Left colon (tissue), 2 donors: Measurements from ENCODE around the gene FATE1. TPM values are rescaled to one million over a fixed set of nuclear protein-coding genes. Genes with fewer than 3 reads are reported as not detected.
"Not testable (repeated sequence)": the region's sequence is repeated elsewhere in the genome, so short reads cannot be mapped to it uniquely, and the experiment has no call there.

Experiments used
- ATAC-seq: fragments of 200-7000 bp; cut with Tn5 transposase; one replicate; pipeline ENCODE4 v1.9.1; 2020; ENCODE audit warnings: mild to moderate bottlenecking, moderate library complexity
- DNase-seq, 2 donors: peaks; one replicate each; pipeline ENCODE4 v3.0.0-alpha.2; 2020
- intact Hi-C, 2 donors: fragments of 100-400 bp; cut with DNase I in 1 of 2; cut with micrococcal nuclease in 1 of 2; formaldehyde crosslinking; loops; one replicate each; pipeline versions ENCODE4 v1.11.2 to v1.14.0; 2022; cut with DNase I, micrococcal nuclease
- long read RNA-seq: library from polyadenylated mRNA; unstranded; transcript quantifications from one replicate; pipeline ENCODE4 v2.0.0, GENCODE V29; 2021
- total RNA-seq, 2 donors: library from RNA; stranded (reverse); fragmentation: NEBNext Ultra II Directional; extraction: Animal tissue kit (Norgen Biotek cat#: 25700); gene quantifications; one replicate each; pipeline ENCODE4 v1.2.1, GENCODE V29; 2021
- donor health status: DM: no; HTN: no; CAD: no.
- donor health status: DM: yes; HTN: yes; CAD: no.

The FATE1 gene, protein sequence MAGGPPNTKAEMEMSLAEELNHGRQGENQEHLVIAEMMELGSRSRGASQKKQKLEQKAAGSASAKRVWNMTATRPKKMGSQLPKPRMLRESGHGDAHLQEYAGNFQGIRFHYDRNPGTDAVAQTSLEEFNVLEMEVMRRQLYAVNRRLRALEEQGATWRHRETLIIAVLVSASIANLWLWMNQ
- not detected for total RNA-seq
- long read RNA-seq, result 0 reads

- intact Hi-C loops, result no loop called here
- no peak for ATAC-seq
- no peak for DNase-seq
Observed at GRCh38 chrX:151715752-151716151, at the start of gene FATE1. Gene FATE1, plus strand, starts transcription at chrX:151716035. Its CDS starts 85 bp downstream, at chrX:151716120.

DNA sequence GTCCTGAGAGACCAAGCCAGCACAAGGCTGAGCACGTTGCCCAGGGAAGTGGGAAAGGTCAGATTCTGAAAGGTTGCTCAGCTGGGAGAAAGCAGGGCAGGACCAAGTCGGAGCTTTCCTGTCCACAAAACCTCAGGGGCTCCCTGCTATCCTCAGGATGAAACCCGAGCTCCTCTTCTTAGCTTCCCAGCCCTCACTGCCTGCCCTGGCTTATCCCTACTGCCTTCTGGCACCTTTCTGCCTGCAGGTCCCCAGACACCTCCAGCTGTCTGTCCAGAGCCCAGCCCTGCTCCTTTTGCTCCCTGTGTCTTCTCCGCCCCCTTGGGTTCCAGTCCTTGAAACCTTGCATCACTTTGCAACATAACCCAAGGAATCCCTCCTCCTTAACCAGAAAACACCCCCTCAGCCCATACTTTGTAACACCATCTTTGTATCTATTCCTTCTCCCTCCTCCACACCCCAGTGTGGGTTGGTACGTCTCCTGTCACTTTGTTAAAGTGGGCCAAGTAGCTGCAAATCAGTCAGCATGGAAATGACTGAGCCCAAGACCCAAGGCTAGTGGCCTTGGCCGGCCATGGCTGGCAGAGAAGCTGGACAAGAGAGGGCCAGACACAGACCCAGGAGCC lies 40.6 kb upstream of the FATE1 start:
- no peak for ATAC-seq
- no peak for DNase-seq
- intact Hi-C loops, result no loop called here

- intact Hi-C loops, result no loop called here
- ATAC-seq (no peak), DNase-seq (no peak)
Observed at GRCh38 chrX:151676196-151676595, 39.6 kb upstream of the FATE1 start.

GRCh38 chrX:151679798-151680402 lies 35.9 kb upstream of the FATE1 start:
- ATAC-seq (no peak), DNase-seq (no peak)
- intact Hi-C loops, result loop anchor here in 1 of 2 donors (10.0 kb wide), 1 partner anchor 525 kb away; no protein-coding TSS in a partner anchor

DNA sequence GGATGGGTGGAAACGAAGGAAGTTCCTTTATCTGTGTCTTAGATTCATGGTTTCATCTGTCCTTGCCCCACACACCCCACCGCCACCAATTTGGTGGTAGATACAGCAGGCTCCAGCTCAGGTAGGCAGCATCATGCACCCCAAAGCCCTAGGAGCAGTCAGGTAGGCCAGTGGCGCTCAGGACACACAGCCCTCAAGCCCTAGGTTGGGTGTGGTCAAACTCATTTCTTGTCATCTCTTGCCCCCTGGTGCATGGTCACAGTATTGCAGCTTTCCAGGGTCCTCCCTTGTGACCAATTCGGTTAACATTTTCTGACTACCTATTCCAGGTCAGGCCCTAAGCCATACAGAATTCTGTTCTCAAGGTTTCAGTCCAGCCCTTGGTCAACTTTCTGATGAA lies 35.0 kb upstream of the FATE1 start:
- ATAC-seq, result peak; percentile 64
- DNase-seq, result peak in 1 of 2 donors; percentile 61
- intact Hi-C loops, result loop anchor here in 1 of 2 donors (10.0 kb wide), 1 partner anchor 526 kb away; no protein-coding TSS in a partner anchor

DNA sequence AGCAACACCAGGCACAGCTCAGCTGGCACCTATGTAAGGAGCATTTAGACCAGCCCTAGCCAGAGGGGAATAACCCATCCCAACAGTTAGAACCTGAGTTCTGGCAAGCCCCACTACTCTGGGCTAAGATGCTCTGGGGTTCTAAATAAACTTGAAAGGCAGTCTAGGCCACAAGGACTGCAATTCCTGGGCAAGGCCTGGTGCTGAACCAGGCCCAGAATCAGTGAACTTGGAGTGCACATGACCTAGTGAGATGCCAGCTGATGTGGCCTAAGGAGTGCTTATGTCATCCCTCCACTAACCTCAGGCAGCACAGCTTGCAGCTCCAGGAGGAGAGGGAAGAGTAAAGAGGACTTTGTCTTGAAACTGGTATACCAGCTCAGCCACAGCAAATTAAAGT lies 28.2 kb upstream of the FATE1 start:
- DNase-seq (no peak), ATAC-seq (no peak)
- intact Hi-C loops, result loop anchor here in 1 of 2 donors (10.0 kb wide), 1 partner anchor 533 kb away; no protein-coding TSS in a partner anchor

DNA sequence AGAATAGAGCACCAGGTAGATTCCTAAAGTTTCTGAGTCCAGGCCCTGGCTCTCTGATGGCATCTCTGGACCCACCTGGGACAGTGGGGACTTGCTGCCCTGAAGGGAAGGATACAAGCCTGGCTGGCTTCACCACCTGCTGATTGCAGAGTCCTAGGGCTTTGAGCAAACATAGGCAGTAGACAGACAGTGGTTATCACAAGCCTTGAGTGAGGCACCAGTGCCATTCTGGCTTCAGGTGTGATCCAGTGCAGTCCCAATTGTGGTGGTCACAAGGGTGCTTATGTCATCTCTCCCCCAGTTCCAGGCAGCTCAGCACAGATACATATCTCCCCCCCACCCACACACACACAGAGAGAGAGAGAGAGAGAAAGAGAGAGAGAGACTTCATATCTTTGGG lies 27.1 kb upstream of the FATE1 start:
- intact Hi-C loops, result loop anchor here in 1 of 2 donors (10.0 kb wide), 1 partner anchor 534 kb away; no protein-coding TSS in a partner anchor
- DNase-seq (no peak), ATAC-seq (no peak)

DNA sequence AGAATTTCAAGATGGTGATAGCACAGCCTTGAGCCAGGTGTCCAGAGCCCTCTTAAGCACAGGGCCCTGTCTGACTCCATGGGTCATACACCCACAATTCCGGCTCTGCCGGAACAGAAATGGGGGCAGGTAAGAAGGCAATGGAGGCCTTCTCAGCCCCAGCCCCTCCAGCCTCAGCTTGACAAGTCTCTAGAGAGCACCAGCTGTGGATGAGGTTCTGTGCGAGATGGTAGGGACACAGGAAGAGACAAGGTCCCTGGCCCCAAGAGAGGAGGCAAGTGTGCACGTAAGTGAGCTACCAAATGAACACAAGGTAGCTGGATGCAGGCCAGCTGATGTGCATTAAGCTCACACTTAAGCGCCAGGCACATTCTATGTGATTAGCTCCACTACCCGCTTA lies 23.0 kb upstream of the FATE1 start:
- intact Hi-C loops, result no loop called here
- no peak for DNase-seq
- ATAC-seq, result no peak

- intact Hi-C loops, result no loop called here
- DNase-seq, result no peak
- ATAC-seq, result no peak
Observed at GRCh38 chrX:151694121-151694520, 21.7 kb upstream of the FATE1 start.

DNA sequence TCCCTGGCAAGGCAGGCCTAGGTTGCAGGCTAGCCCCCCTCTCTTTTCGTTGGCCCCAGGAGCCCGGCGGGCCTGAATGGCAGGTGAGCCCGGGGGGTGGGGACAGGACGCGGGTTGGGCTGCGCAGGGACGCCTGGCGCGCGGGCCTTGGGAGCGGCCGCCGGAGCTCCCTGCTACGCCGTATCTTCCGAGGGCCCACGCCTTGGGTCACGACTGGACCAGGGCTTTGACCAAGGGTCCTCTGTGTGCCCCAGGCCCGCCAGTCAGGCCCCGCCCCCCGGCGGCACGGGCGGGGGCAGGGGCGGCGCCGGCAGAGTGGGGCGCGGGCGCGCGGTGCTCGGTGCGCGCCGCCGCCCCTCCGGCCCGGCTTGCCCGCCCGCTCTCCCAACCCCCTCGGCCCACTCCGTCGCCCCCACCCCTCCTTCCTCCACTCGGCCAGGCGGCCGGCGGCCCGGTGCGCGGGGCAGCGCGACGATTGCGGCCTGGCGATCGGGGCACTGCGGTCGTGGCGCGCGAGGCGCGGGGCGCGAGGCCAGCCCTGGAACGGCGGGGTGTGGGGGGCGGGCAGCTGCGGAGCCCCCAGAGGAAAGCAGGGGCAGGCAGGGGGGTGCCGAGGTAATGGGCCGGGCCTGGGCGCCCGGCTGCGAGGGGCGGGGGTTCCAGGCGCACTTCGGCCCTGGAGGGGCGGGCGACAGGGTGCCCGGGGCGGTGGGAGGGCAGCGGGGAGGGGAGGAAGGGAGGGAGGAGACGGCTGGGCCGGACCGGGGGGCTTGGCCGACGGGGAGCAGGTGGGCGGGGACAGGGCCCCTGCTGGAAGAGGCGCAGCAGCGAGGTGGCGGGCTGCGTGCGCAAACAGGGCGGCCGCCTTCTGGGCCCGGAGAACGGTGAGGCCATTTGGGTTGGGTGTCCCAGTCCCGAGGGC lies 20.9 kb upstream of the FATE1 start, which contains the start of gene PRRG3:
Gene PRRG3 (plus strand): TSS at position 798 of the 922 bp plus-strand sequence. CDS start 3,357 bp downstream, outside the sequence.
- intact Hi-C loops, result no loop called here
- DNase-seq, result no peak
- no peak for ATAC-seq

GRCh38 chrX:151695583-151696340 lies 20.1 kb upstream of the FATE1 start:
- ATAC-seq, result no peak
- intact Hi-C loops, result no loop called here
- DNase-seq, result no peak

DNA sequence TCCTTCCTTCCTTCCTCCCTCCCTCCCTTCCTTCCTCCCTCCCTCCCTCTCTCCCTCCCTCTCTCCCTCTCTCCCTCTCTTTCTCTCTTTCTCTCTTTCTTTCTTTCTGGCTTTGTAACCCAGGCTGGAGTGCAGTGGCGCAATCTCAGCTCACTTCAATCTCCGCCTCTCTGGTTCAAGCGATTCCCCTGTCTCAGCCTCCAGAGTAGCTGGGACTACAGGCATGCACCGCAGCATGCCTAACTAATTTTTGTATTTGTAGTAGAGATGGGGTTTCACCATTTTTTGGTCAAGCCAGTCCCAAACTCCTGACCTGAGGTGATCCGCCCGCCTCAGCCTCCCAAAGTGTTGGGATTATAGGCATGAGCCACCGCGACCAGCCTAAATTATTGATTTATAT lies 18.8 kb upstream of the FATE1 start:
- DNase-seq, intact Hi-C loops, ATAC-seq: not testable (repeated sequence)

GRCh38 chrX:151697522-151697921 lies 18.3 kb upstream of the FATE1 start:
- ATAC-seq (no peak), DNase-seq (no peak)
- intact Hi-C loops, result no loop called here

DNA sequence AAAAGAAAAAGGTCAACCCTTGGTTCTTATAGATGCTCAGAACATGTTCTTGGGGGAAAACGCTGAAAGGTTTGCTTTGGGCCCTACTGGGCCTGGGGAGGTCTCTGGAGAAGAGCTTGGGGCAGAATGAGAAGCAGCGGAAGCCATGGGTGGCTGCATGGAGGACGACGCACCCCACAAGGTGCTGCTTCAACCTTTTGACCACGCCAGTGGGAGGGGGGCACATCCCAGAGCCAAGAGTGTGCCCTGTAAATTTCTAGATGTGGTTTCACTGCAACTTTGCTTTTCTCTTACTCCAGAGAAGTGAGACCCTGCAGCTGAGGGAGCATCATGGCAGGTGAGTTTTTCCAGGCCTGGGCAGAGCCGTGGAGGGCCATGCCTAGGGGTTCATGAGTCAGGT lies 17.4 kb upstream of the FATE1 start:
- intact Hi-C loops, result no loop called here
- DNase-seq, result no peak
- ATAC-seq, result no peak

DNA sequence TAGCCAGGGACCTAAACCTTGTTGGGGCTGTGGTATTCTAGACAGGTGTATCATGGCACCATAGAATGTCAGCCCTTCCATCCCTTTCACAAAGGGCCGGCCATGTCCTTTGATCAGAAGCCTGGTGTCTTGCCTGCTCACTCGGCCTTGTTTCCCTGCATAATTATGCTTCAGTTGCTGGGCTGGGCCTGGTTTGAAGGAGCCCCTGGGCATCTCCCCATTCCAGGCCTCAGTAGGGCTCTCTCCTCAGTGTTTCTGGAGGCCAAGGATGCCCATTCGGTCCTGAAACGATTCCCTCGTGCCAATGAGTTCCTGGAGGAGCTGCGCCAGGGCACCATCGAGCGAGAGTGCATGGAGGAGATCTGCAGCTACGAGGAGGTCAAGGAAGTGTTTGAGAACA lies 16.1 kb upstream of the FATE1 start:
- DNase-seq (no peak), ATAC-seq (no peak)
- intact Hi-C loops, result no loop called here

DNA sequence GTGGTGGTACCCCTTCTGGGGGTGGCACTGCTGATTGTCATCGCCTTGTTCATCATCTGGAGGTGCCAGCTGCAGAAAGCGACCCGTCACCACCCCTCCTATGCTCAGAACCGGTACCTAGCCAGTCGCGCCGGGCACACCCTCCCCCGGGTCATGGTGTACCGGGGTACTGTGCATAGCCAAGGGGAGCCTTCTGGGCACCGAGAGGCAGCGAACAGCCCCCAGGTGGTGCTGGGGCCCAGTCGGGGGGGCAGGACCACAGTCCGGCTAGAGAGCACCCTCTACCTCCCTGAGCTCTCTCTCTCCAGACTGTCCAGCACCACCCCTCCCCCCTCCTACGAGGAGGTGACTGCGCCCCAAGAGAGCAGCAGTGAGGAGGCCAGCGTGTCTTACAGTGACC lies 15.3 kb upstream of the FATE1 start:
- DNase-seq (no peak), ATAC-seq (no peak)
- intact Hi-C loops, result no loop called here

- DNase-seq (no peak), ATAC-seq (no peak)
- intact Hi-C loops, result no loop called here
Observed at GRCh38 chrX:151701071-151701470, 14.8 kb upstream of the FATE1 start.

- no peak for DNase-seq
- no peak for ATAC-seq
Observed at GRCh38 chrX:151701531-151701930, 14.3 kb upstream of the FATE1 start.

More at GRCh38 chrX:151701531-151701930, 14.3 kb upstream of the FATE1 start:
- intact Hi-C loops, result no loop called here
